Activated T-cell treated with anti-CD3 and anti-CD28 coated beads, Interleukin-2, amount 50 U/mL, for 48 hours (primary cell): Measurements from ENCODE around the gene MTHFD2L.
"Not testable (repeated sequence)": the region's sequence is repeated elsewhere in the genome, so short reads cannot be mapped to it uniquely, and the experiment has no call there.

Experiments
- DNase-seq, 2 experiments: peaks; one replicate each; pipeline ENCODE4 v3.0.0-alpha.2; 2020

MTHFD2L gene

GRCh38 chr4:74190919-74191397 lies 33.0 kb downstream of the MTHFD2L start:
- DNase-seq, result no peak

- no peak for DNase-seq
Measured at GRCh38 chr4:74197080-74197479, 39.2 kb downstream of the MTHFD2L start.

- no peak for DNase-seq
Measured at GRCh38 chr4:74202062-74202586, 44.2 kb downstream of the MTHFD2L start.

GRCh38 chr4:74203467-74203866 lies 45.5 kb downstream of the MTHFD2L start:
- no peak for DNase-seq

GRCh38 chr4:74205046-74205445 lies 47.1 kb downstream of the MTHFD2L start:
- no peak for DNase-seq

GRCh38 chr4:74205559-74205958 lies 47.6 kb downstream of the MTHFD2L start:
- DNase-seq, result no peak

- DNase-seq, result no peak
Measured at GRCh38 chr4:74206088-74206825, 48.3 kb downstream of the MTHFD2L start.

GRCh38 chr4:74214457-74215159 lies 56.7 kb downstream of the MTHFD2L start:
- not testable (repeated sequence) for DNase-seq

GRCh38 chr4:74215236-74215635 lies 57.3 kb downstream of the MTHFD2L start:
- not testable (repeated sequence) for DNase-seq

GRCh38 chr4:74217365-74217764 lies 59.4 kb downstream of the MTHFD2L start:
- DNase-seq, result no peak

GRCh38 chr4:74218201-74218600 lies 60.3 kb downstream of the MTHFD2L start:
- no peak for DNase-seq

GRCh38 chr4:74219240-74219639 lies 61.3 kb downstream of the MTHFD2L start:
- DNase-seq, result no peak

- no peak for DNase-seq
Measured at GRCh38 chr4:74223098-74223497, 65.2 kb downstream of the MTHFD2L start.

GRCh38 chr4:74223801-74224200 lies 65.9 kb downstream of the MTHFD2L start:
- DNase-seq, result no peak

- peak; percentile 79 to 81 for DNase-seq
Measured at GRCh38 chr4:74228691-74229640, 71.0 kb downstream of the MTHFD2L start.

- DNase-seq, result peak; percentile 24 to 27
Measured at GRCh38 chr4:74230902-74231499, 73.1 kb downstream of the MTHFD2L start.

- no peak for DNase-seq
Measured at GRCh38 chr4:74235135-74235534, 77.2 kb downstream of the MTHFD2L start.

GRCh38 chr4:74237425-74237966 lies 79.6 kb downstream of the MTHFD2L start:
- no peak for DNase-seq

- no peak for DNase-seq
Measured at GRCh38 chr4:74244049-74244448, 86.1 kb downstream of the MTHFD2L start.

- DNase-seq, result no peak
Measured at GRCh38 chr4:74252933-74253332, 95.0 kb downstream of the MTHFD2L start.

GRCh38 chr4:74254386-74254785 lies 96.5 kb downstream of the MTHFD2L start:
- DNase-seq, result no peak

GRCh38 chr4:74255096-74255495 lies 97.2 kb downstream of the MTHFD2L start:
- DNase-seq, result no peak
